GM08714 (cell line): ENCODE data around the gene KCNT1.
"Not testable (repeated sequence)": the region's sequence is repeated elsewhere in the genome, so short reads cannot be mapped to it uniquely, and the experiment has no call there.

ENCODE experiments used
- H3K4me3 ChIP-seq: fragments of 200-500 bp; sonication (Bioruptor generic); 2 replicates; pipeline ENCODE4 v1.5.1; 2014; ENCODE audit warnings: mild to moderate bottlenecking, low read length, inconsistent platforms
- ZNF274 ChIP-seq: IDR thresholded peaks from 2 replicates; pipeline ENCODE4 v1.6.1; 2012; ENCODE audit warnings: mild to moderate bottlenecking, low read depth, low read length

The KCNT1 gene

DNA sequence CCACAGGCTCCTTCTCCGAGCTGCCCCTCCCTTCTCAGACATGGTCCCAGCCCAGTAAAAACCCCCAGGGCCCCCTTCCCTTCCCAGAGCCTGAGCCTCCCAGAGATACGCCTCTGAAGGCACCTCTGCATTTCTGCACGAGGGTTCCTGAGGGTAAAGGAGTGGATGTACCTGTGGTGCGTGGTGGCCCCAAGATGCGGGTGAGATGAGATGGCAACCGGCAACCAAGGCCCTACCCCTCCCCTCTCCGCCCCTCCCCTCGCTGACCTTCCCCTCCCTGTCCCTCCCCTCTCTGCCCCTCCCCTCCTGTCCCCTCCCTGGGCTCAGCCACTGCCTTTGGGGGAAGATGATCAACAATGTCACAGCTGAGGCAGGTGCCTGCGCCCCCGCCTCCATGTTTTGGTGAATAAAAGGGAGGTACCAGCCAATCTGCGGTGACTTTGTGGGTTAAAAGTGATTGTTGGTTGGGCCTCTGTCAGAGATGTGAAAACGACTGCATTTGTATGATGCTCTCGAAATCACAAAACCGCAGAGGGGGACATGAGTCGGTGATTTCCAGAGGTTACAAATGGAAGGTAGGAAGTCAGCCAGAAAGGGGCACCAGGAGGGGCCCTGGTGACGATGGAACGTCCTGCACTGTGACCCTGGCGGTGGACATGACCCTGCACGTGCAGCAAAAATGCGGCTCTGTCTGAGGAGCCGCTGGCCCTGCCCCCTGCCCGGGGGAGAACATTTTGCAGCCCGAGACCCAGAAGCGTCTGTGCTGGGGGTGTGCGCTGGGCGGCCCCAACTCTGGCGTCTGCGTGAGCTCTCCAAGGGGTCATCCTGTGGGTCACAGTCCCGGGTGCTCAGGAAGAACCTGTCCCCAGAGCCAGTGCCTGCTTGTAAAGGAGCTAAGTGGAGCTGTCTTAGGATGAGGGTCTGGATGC lies 35.2 kb upstream of the KCNT1 start:
- no peak overlapping the region for H3K4me3 ChIP-seq
- no peak for TF ChIP-seq ZNF274

DNA sequence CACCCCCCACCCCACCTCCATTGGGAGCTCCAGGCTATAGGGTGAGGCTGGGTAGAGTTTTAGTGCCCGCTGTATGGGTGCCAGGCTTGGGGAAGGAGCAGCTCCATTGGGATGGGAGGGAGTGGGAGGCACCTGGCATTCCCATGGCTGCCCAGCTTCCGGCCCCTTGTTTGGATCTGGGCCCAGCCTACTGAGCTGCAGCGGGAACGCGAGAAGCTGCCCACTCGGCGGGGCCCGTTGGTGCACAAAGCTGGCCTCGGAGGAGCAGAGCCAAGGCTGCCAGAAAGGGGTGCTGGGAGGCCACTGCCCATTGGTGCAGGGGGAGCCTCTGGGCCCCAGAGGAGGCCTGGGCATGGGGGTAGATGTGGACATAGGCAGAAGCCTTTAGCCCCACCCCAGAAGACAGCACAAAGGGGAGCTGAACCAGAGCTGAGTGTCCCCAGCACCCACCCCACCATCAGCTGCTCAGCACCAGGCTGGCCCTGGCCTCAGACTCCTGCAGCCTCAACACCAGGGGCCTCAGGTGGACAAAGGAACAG lies 34.5 kb upstream of the KCNT1 start:
- no peak for TF ChIP-seq ZNF274
- no peak overlapping the region for H3K4me3 ChIP-seq

DNA sequence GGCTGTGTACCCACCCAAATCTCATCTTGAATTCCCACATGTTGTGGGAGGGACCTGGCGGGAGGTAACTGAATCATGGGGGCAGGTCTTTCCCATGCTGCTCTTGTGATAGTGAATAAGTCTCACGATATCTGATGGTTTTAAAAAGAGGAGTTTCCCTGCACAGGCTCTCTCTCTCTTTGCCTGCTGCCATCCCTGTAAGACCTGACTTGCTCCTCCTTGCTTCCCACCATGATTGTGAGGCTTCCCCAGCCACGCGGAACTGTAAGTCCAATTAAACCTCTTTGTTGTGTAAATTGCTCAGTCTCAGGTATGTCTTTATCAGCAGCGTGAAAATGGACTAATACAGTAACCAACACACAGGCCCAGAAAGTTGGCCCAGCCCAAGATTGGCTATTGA lies 33.0 kb upstream of the KCNT1 start:
- not testable (repeated sequence) for H3K4me3 ChIP-seq

DNA sequence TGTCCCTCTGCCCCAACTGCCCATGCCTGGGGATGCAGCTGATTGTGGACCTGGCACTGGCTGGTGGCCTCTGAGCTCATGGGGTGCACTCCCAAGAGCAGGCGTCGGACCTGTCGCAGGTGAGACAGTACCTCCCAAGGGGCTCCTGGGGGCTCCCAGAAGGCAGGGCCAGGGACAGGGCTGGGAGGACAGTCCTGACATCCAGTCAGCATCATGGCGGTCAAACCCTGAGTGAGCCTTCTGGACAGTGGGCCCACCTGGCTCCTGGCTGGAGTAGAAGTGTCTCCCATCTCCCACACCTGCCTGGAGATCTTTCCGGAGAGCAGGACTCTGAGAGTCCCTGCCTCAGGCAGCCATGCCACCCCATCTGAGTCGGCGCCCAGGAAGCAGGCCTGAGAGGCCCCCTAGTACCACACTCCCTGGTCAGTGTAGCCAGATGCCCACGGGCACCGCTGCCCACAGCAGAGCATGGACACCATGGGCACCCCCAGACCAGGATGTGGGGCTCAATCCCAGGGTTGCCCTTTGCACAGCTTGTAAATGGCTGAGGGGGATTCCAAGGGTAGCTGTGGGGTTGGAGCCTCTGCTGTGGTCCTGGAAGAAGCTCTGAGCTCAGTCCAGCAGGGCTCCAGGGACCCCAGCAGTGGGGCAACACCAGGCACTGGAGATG lies 32.2 kb upstream of the KCNT1 start:
- TF ChIP-seq ZNF274 = no peak
- H3K4me3 ChIP-seq = no peak overlapping the region

DNA sequence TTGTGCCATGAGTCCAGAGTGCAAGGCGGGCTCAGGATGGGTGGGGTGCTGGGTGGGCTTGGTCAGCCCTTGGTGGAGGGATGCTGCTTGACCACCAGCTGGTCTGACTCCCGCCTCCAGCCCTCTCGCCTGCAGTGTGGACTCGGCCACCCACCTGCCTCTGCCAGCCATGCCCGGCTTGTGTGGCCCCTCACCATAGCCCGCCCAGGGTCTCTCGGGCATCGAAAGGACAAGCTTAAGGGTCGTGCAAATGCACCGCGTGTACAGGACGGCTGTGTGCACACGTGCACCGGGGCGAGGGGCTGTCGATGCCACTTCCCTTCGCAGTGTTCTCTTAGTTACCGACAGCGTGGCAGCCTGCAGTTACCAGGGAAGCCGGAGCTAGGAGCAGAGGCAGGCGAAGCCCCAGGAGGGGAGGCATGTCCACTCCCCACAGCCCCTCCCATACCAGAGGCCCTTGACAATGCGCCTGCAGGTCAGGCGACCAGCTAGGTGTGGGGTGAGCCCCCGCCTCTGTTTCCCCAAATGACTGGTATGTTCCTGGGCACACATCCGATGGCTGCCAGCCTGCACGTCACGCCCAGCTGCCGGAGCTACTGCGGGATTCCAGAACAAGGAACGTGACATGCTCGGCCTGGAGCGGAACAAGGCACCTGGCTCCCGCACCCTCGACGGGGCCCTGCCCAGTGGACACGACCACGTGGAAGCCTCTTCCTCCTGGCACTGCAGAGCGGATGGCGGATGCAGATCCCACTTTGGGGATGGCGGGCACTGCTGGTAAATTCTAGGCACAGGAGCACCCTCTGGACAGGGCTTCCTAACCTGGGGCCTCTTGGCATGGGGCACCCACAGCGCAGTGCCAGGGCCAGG lies 31.0 kb upstream of the KCNT1 start:
- TF ChIP-seq ZNF274 = no peak
- no peak overlapping the region for H3K4me3 ChIP-seq

DNA sequence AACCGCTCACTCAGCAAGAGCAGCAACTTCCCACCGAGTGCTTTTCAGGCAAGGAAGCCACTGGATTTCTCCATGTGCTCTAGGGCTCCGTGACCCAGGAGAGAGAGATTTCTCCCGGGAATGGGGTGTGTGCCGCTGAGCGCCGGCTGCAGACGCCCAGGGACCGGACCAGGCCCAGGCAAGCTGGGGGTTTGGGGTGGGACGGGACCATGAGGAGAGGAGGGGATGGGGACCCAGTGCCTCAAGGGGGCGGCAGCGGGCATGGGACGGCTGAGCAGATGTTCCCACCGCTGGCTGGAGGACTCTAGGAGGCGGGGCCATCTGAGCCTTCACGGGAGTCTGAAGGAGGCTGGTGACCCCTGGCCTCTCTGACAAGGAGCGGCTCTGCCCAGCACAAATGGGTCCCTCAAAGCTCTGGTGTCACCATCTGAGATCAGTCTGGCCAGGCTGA lies 30.4 kb upstream of the KCNT1 start:
- no peak for TF ChIP-seq ZNF274
- no peak overlapping the region for H3K4me3 ChIP-seq

DNA sequence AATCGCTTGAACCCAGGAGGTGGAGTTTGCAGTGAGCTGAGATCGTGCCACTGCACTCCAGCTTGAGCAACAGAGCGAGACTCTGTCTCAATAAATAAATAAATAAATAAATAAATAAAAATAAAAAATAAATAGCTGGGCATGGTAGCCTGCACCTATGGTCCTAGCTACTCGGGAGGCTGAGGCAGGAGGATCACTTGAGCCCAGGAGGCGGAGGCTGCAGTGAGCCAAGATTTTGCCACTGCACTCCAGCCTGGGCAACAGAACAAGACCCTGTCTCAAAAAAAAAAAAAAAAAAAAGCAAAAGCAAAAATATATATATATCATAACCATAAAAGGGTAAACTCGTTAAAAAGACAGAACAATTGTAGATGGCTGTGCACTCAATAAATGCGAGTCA lies 29.2 kb upstream of the KCNT1 start:
- H3K4me3 ChIP-seq = not testable (repeated sequence)

DNA sequence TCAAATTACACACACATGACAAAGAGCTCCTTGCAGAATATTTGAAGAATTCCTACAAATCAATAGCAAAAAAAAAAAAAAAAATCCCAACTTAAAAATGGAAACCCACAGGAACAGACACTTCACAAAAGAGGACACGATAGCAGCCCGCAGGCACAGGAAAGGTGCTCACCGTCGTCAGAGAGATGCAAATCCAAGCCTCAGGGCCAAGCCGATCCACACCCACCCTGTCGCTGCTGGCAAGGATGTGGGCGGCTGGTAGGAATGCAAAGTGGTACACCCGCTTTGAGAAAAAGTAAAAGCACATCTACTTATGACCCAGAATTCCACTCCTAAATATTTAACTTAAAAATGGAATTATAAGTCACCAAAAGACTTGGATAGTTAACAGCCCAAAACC lies 28.0 kb upstream of the KCNT1 start:
- H3K4me3 ChIP-seq = no peak overlapping the region
- TF ChIP-seq ZNF274 = no peak

DNA sequence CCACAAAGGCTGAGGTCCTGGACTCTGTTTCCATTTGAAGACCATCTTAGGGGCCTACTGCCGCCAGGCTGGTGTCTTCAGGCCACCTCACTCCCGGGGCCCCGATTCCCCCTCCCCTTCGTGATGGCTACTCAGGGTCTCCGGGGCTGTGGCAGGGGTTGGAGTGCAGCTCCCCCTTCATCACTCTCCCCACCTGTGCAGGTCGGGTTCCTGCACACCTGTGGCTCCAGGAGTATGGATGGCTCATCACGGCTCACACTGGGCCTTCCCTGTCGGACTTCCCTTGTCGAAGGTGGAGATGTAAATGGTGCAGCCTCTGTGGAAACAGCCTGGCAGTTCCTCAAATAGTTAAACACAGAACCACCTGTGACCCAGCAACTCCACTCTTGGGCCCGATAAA lies 27.0 kb upstream of the KCNT1 start:
- no peak for TF ChIP-seq ZNF274
- H3K4me3 ChIP-seq = no peak overlapping the region

DNA sequence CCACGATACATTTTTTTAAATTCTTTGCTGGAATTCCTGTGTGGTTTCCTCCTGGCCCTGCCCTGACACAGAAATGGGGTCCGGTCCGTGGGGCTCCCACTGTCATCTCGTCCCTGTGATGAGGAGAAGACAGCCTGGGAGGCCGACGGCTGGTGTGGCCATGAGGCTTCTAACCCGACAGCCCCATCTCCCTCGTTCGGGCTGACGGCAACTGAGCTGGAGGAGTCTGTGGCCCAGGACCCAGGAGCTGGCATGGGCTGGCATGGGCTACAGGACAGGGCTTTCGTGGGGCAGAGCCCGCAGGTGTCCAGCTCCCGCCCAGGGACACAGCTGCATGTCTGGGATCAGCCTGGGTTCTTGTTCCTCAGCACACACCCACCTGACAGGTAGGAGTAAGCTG lies 25.1 kb upstream of the KCNT1 start:
- no peak for TF ChIP-seq ZNF274
- no peak overlapping the region for H3K4me3 ChIP-seq

DNA sequence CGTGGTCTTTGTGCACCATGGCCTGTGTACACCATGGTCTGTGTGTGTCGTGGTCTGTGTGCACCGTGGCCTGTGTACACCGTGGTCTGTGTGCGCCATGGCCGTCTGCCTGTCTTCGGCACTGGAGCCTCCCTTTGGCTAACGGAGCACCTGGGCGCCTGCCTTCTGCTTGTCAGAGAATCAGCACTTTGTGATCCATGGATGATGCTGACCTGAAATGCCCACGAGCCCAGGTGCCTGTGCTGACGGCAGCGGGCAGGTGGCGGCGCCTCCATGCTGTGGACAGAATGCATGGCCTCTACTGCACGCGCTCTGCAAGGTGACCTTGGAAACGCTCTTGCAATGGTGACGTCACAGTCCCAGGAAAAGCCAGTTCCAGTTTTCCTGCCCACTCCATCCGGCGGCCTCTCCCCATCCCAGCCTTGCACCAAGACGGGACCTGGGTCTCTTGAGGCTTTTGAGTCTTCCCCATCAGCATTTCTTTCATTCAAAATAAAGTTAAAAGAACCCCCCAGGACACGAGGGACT lies 24.3 kb upstream of the KCNT1 start:
- TF ChIP-seq ZNF274 = no peak
- no peak overlapping the region for H3K4me3 ChIP-seq

DNA sequence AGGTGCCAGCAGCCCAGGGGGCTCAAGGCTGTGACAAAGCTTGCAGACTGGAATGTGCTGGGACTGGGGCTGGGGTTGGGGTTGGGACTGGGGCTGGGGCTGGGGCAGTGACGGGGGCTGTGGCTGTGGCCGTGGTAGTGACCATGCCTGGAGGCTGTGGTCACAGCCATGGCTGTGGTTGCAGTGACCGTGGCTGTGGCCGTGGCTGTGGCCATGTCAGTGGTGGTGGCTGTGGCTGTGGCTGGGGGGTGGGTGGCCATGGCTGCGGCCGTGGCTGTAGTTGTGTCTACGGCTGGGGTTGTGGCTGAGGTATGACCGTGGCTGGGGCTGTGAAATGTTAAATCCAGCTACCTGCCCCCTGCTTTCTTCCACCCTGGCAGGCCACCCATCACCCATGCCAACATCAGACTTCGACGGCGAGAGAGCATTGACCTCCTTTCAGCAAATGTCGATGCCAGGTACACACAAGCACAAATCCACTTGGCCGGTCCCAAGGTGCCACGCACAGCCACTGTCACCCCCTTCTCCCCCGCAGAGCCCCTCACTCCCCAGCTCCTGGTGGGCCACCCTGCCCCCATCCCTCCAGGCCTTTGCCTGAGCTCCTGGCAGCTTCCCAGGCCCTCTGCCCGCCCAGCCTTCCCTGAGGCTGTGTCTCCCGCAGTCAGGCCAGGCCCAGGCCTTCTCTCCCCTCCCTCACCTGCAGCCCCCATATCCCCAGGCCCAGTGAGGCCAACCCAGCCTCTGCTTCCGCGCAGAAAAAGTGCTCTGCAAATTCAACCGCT lies 23.6 kb upstream of the KCNT1 start:
- H3K4me3 ChIP-seq = no peak overlapping the region
- TF ChIP-seq ZNF274 = no peak

DNA sequence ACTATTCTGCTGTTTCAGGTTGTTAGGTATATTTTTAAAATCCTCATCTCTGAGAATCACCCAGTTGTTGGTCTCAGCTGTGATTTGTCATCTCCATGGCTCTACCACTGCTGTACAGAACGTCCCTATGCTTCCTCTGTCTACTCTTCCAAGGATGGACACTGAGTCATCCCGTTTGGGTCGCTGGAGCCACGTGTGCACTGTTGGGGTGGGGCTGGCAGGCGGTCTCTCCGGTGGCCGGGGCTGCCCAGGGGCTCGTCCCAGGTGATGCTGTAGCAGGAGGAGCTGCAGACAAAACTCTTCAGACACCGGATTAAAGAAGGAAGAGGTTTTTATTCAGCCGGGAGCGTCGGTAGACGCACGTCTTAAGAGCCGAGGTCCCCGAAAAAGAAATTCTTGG lies 21.9 kb upstream of the KCNT1 start:
- no peak overlapping the region for H3K4me3 ChIP-seq
- no peak for TF ChIP-seq ZNF274

DNA sequence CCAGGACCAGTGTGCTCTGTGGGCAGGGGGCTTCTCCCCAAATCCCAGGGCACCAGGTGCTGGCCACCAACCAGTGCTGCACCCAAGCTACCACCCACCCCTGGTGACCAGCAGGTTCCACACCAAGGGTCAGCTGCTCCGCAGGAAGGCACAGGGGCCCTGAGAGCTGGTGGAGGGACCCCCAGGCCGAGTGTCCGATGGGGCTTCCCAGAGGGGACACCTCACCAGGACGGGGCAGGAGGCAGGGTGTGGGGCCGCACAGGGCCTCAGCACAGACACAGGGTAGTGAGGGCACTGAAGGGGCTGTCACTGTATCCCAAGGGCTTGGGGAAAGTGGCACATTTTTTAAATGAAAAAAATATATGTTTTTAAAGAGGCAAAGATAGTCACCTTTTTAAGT lies 20.8 kb upstream of the KCNT1 start:
- no peak for TF ChIP-seq ZNF274
- H3K4me3 ChIP-seq = no peak overlapping the region
